ENCODE measurements around the gene SYDE2. TPM values are rescaled to one million over a fixed set of nuclear protein-coding genes. Genes with fewer than 3 reads are reported as not detected.

SYDE2 gene
- total RNA-seq, 6 experiments from 2014 or later: 3.2 to 6.7 (median 4.4) TPM

DNA sequence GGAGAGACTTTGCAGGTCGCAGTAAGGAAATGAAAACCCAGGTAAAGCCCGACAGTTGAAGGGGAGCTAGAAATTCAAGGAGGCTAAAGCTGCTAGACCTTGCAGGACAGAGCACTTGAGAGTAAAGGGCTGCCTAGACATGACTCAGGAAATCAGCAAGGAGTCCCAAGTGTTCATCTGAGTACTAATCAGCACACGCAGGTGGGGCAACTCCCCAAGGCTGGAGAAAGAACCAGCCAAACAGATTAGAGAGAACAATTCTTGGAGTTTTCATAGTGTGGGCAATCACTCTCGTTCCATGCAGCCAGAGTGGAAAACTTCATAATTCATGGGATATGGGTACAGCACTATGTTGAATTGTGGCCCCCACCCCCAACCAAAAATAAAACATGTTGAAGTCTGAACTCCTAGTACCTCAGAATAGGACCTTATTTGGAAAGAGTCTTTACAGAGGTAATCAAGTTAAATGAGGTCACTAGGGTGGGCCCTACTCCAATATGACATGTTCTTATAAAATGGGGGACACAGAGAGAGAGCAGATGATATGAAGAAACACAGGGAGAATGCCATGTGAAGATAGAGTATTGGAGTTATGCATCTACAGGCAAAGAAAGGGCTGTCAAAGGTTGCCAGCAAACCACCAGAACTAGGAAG lies 28.0 kb downstream of the SYDE2 start:
- no peaks in the 10 kb centered on the region for H3K9me3 ChIP-seq
- H3K27ac ChIP-seq: no peak overlapping the region
- H3K4me3 ChIP-seq: no peak overlapping the region
- intact Hi-C loops (cut with DNase I): no loop called here
- H3K4me1 ChIP-seq: no peaks in the 10 kb centered on the region
- no peak for TF ChIP-seq POLR2A (IDR thresholded peaks at IDR 0.05)
- TF ChIP-seq, protein P1, sequence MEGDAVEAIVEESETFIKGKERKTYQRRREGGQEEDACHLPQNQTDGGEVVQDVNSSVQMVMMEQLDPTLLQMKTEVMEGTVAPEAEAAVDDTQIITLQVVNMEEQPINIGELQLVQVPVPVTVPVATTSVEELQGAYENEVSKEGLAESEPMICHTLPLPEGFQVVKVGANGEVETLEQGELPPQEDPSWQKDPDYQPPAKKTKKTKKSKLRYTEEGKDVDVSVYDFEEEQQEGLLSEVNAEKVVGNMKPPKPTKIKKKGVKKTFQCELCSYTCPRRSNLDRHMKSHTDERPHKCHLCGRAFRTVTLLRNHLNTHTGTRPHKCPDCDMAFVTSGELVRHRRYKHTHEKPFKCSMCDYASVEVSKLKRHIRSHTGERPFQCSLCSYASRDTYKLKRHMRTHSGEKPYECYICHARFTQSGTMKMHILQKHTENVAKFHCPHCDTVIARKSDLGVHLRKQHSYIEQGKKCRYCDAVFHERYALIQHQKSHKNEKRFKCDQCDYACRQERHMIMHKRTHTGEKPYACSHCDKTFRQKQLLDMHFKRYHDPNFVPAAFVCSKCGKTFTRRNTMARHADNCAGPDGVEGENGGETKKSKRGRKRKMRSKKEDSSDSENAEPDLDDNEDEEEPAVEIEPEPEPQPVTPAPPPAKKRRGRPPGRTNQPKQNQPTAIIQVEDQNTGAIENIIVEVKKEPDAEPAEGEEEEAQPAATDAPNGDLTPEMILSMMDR (IDR thresholded peaks at IDR 0.05): no peak
- H3K36me3 ChIP-seq: no peaks in the 10 kb centered on the region
- DNase-seq (no peak), ATAC-seq (no peak)
- WGBS (ENCODE audit: insufficient coverage, low coverage, low lambda C conversion rate, missing lambda C conversion rate): 83% methylated on average over 2 of the region's 4 CpGs
- no peaks in the 10 kb centered on the region for H3K27me3 ChIP-seq

DNA sequence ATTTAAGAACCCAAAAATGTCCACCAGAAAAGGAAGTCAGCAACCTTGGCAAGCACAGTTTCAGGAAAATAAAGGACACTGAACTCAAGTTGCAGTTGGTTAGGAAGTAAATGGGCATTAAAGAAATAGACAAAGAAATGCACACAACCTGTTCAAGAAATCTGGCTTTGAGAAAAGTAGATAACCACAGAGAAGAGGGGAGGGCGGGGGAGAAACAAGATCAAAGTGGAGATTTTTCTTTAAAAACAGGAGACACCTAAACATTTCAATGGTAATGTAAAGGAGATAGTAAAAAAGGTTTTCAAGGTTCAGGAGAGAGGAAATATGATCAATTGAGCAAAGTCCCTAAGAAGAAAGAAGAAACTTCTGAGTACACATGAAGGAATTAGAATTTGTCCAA lies 29.1 kb downstream of the SYDE2 start:
- intact Hi-C loops (cut with DNase I): no loop called here
- 82% methylated on average over 1 of the region's 1 CpG for WGBS (ENCODE audit: insufficient coverage, low coverage, low lambda C conversion rate, missing lambda C conversion rate)
- Histone ChIP-seq H3K4me1 (no peaks in the 10 kb centered on the region), H3K4me3 (no peak overlapping the region), H3K36me3 (no peaks in the 10 kb centered on the region), H3K27me3 (no peaks in the 10 kb centered on the region), H3K9me3 (no peaks in the 10 kb centered on the region), H3K27ac (no peak overlapping the region)
- TF ChIP-seq, protein P1 (IDR thresholded peaks at IDR 0.05): no peak
- no peak for TF ChIP-seq POLR2A (IDR thresholded peaks at IDR 0.05)
- DNase-seq (no peak), ATAC-seq (no peak)

DNA sequence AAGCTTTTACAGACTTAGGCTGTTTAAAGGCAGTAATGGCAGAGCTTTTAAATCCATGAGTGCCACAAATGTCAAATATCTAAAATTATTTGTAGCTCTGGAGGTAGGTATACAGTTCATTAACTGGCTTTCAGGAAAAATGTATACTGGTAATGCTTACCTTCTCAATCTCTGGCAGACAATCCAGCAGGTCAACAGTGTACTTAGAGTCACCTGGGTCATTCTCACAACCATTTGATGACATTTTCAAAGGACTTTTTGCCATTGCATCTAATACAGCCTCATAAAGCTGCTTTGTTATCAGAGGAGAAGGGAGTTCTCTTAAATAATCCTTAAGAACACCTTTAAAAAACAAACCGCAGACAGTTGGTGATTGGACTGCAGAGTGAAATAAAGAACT lies 31.9 kb downstream of the SYDE2 start:
- WGBS (ENCODE audit: insufficient coverage, low coverage, low lambda C conversion rate, missing lambda C conversion rate): 82% methylated on average over 1 of the region's 1 CpG
- intact Hi-C loops (cut with DNase I): no loop called here
- H3K4me1 ChIP-seq: no peaks in the 10 kb centered on the region
- H3K27ac ChIP-seq: no peak overlapping the region
- H3K36me3 ChIP-seq: no peaks in the 10 kb centered on the region
- DNase-seq (no peak), ATAC-seq (no peak)
- H3K27me3 ChIP-seq: no peaks in the 10 kb centered on the region
- no peak for TF ChIP-seq POLR2A (IDR thresholded peaks at IDR 0.05)
- TF ChIP-seq, protein P1 (IDR thresholded peaks at IDR 0.05): no peak
- H3K4me3 ChIP-seq: no peak overlapping the region
- H3K9me3 ChIP-seq: no peaks in the 10 kb centered on the region

DNA sequence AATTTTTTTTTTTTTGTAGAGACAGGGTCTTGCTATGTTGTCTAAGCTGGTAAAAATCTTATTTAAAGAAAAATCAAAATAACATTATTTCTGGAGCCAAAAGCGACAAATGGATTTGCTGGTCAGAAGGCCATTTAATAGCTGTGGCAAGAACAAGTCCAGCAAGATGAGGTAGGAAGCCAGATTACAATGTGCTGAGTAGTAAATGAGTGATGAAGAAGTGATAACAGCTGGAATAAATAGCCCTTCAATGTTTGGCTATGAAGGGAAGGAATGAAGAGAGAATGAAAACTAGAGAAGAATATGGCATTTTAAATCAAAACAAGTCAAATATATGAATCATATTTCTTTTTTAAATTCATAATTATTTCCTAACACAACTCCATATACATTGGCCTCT lies 34.5 kb downstream of the SYDE2 start:
- Histone ChIP-seq H3K27me3 (no peaks in the 10 kb centered on the region), H3K36me3 (no peaks in the 10 kb centered on the region), H3K9me3 (no peaks in the 10 kb centered on the region), H3K27ac (no peak overlapping the region), H3K4me1 (no peaks in the 10 kb centered on the region), H3K4me3 (no peak overlapping the region)
- intact Hi-C loops (cut with DNase I): no loop called here
- no peak for DNase-seq
- TF ChIP-seq, protein P1 (IDR thresholded peaks at IDR 0.05): no peak
- TF ChIP-seq POLR2A (IDR thresholded peaks at IDR 0.05): no peak
- WGBS (ENCODE audit: insufficient coverage, low coverage, low lambda C conversion rate, missing lambda C conversion rate): 94% methylated on average over 1 of the region's 1 CpG
- ATAC-seq: no peak

DNA sequence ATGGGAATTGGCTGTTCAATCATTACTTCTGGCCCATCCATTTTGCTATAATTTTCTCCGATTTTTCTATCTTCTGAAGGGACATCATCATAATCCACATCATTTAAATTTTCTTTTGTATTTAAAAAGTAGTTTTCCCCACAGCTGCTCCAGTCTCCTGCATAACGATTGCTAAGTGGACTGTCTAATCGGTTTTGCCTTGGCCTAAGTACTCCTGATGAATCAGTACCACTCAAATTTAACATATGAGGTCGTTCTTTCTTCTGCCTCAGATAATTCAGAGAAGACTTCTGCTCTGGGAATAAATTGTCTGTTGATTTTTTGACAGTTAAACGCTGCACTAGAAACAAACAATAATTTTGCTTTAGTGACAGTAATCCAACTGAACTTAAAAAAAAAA lies 41.9 kb downstream of the SYDE2 start:
- Histone ChIP-seq H3K4me3 (no peak overlapping the region), H3K27me3 (no peaks in the 10 kb centered on the region), H3K9me3 (no peaks in the 10 kb centered on the region), H3K4me1 (no peaks in the 10 kb centered on the region), H3K27ac (no peak overlapping the region), H3K36me3 (no peaks in the 10 kb centered on the region)
- DNase-seq: no peak
- intact Hi-C loops (cut with DNase I): no loop called here
- TF ChIP-seq, protein P1 (IDR thresholded peaks at IDR 0.05): no peak
- no peak for TF ChIP-seq POLR2A (IDR thresholded peaks at IDR 0.05)
- 71% methylated on average over 5 of the region's 5 CpGs for WGBS (ENCODE audit: insufficient coverage, low coverage, low lambda C conversion rate, missing lambda C conversion rate)
- ATAC-seq: no peak

All from right lobe of liver (tissue), 6 donors.